GM10266 (cell line): Measurements from ENCODE around the gene PRXL2A.
A peak's percentile ranks its signal among the peaks of the same experiment; 100 is the strongest.

ENCODE experiments used
- DNase-seq: peaks from one replicate; pipeline ENCODE4 v3.0.0; 2012; ENCODE audit errors: extremely low spot score
- CTCF ChIP-seq: IDR thresholded peaks from 2 replicates; pipeline ENCODE4 v1.5.1; 2012; ENCODE audit warnings: mild to moderate bottlenecking, low read depth; ENCODE audit not compliant: control insufficient read depth, insufficient read depth; ENCODE audit errors: missing control alignments

PRXL2A gene

GRCh38 chr10:80444124-80444523, 35.8 kb downstream of the PRXL2A start:
- no peak for DNase-seq
- TF ChIP-seq CTCF: no peak

GRCh38 chr10:80444646-80445319, 36.4 kb downstream of the PRXL2A start:
- peak; percentile 70 for DNase-seq
- peak; percentile 72 for TF ChIP-seq CTCF

GRCh38 chr10:80447436-80448190, 39.3 kb downstream of the PRXL2A start:
- no peak for TF ChIP-seq CTCF
- DNase-seq: no peak

- TF ChIP-seq CTCF: no peak
- no peak for DNase-seq
These were observed 40.0 kb downstream of the PRXL2A start for GRCh38 chr10:80448209-80448942.

GRCh38 chr10:80449520-80449919, 41.2 kb downstream of the PRXL2A start:
- DNase-seq: no peak
- no peak for TF ChIP-seq CTCF

- no peak for TF ChIP-seq CTCF
- DNase-seq: no peak
These were observed 42.8 kb downstream of the PRXL2A start for GRCh38 chr10:80451132-80451531.
